ENCODE results near the gene C11orf54. TPM values are rescaled to one million over a fixed set of nuclear protein-coding genes. Genes with fewer than 3 reads are reported as not detected.
"Not testable (repeated sequence)": the region's sequence is repeated elsewhere in the genome, so short reads cannot be mapped to it uniquely, and the experiment has no call there.

Gene C11orf54
- total RNA-seq, 1 experiment from 2014 or later = 17.1 TPM

- intact Hi-C loops (cut with micrococcal nuclease; ENCODE audit: unreplicated experiment) = no loop called here
- H3K4me1 Mint-ChIP-seq (ENCODE audit: low read depth, unreplicated experiment) = no peaks in the 10 kb centered on the region
- H3K36me3 Mint-ChIP-seq (ENCODE audit: insufficient read depth, unreplicated experiment) = peaks cover 4% of the 10 kb centered on the region
- no peak for TF ChIP-seq CTCF (IDR thresholded peaks at IDR 0.05; ENCODE audit: unreplicated experiment)
- DNase-seq = no peak
- H3K27ac Mint-ChIP-seq (ENCODE audit: unreplicated experiment) = no peak overlapping the region
- no peaks in the 10 kb centered on the region for H3K27me3 Mint-ChIP-seq (ENCODE audit: unreplicated experiment)
- no peaks in the 10 kb centered on the region for H3K9me3 Mint-ChIP-seq (ENCODE audit: low read depth, unreplicated experiment)
- no TSS peak for BruUV-seq (replicated peaks)
- H3K4me3 Mint-ChIP-seq (ENCODE audit: low read depth, unreplicated experiment) = no peak overlapping the region
- CTCF ChIA-PET = no interaction called here
Measured at GRCh38 chr11:93757301-93757700, 15.8 kb downstream of the C11orf54 start.

GRCh38 chr11:93757924-93758865 is 16.7 kb downstream of the C11orf54 start:
- no peak for TF ChIP-seq CTCF (IDR thresholded peaks at IDR 0.05; ENCODE audit: unreplicated experiment)
- Mint-ChIP-seq H3K9me3 (ENCODE audit: low read depth, unreplicated experiment) (no peaks in the 10 kb centered on the region), H3K27ac (ENCODE audit: unreplicated experiment) (no peak overlapping the region), H3K27me3 (ENCODE audit: unreplicated experiment) (no peaks in the 10 kb centered on the region), H3K36me3 (ENCODE audit: insufficient read depth, unreplicated experiment) (peaks cover 4% of the 10 kb centered on the region), H3K4me1 (ENCODE audit: low read depth, unreplicated experiment) (no peaks in the 10 kb centered on the region), H3K4me3 (ENCODE audit: low read depth, unreplicated experiment) (no peak overlapping the region)
- CTCF ChIA-PET = no interaction called here
- no TSS peak for BruUV-seq (replicated peaks)
- DNase-seq = no peak
- intact Hi-C loops (cut with micrococcal nuclease; ENCODE audit: unreplicated experiment) = no loop called here

- DNase-seq; H3K27ac Mint-ChIP-seq (ENCODE audit: unreplicated experiment); H3K9me3 Mint-ChIP-seq (ENCODE audit: low read depth, unreplicated experiment); H3K4me1 Mint-ChIP-seq (ENCODE audit: low read depth, unreplicated experiment); intact Hi-C loops (cut with micrococcal nuclease; ENCODE audit: unreplicated experiment); H3K36me3 Mint-ChIP-seq (ENCODE audit: insufficient read depth, unreplicated experiment); H3K4me3 Mint-ChIP-seq (ENCODE audit: low read depth, unreplicated experiment); CTCF ChIA-PET; BruUV-seq (replicated peaks); H3K27me3 Mint-ChIP-seq (ENCODE audit: unreplicated experiment): not testable (repeated sequence)
Measured at GRCh38 chr11:93759123-93759522, 17.7 kb downstream of the C11orf54 start.

GRCh38 chr11:93761910-93762309 is 20.4 kb downstream of the C11orf54 start:
- Mint-ChIP-seq H3K9me3 (ENCODE audit: low read depth, unreplicated experiment) (peaks cover under 1% of the 10 kb centered on the region), H3K27me3 (ENCODE audit: unreplicated experiment) (no peaks in the 10 kb centered on the region), H3K27ac (ENCODE audit: unreplicated experiment) (no peak overlapping the region), H3K4me3 (ENCODE audit: low read depth, unreplicated experiment) (no peak overlapping the region), H3K36me3 (ENCODE audit: insufficient read depth, unreplicated experiment) (peaks cover 8% of the 10 kb centered on the region), H3K4me1 (ENCODE audit: low read depth, unreplicated experiment) (no peaks in the 10 kb centered on the region)
- intact Hi-C loops (cut with micrococcal nuclease; ENCODE audit: unreplicated experiment) = no loop called here
- DNase-seq = no peak
- BruUV-seq (replicated peaks) = no TSS peak
- TF ChIP-seq CTCF (IDR thresholded peaks at IDR 0.05; ENCODE audit: unreplicated experiment) = no peak
- CTCF ChIA-PET = no interaction called here

GRCh38 chr11:93765551-93765950 is 24.1 kb downstream of the C11orf54 start:
- CTCF ChIA-PET = no interaction called here
- peaks cover 2% of the 10 kb centered on the region for H3K9me3 Mint-ChIP-seq (ENCODE audit: low read depth, unreplicated experiment)
- no peak overlapping the region for H3K27ac Mint-ChIP-seq (ENCODE audit: unreplicated experiment)
- DNase-seq = no peak
- no peaks in the 10 kb centered on the region for H3K4me1 Mint-ChIP-seq (ENCODE audit: low read depth, unreplicated experiment)
- TF ChIP-seq CTCF (IDR thresholded peaks at IDR 0.05; ENCODE audit: unreplicated experiment) = no peak
- intact Hi-C loops (cut with micrococcal nuclease; ENCODE audit: unreplicated experiment) = no loop called here
- peaks cover 8% of the 10 kb centered on the region for H3K36me3 Mint-ChIP-seq (ENCODE audit: insufficient read depth, unreplicated experiment)
- H3K27me3 Mint-ChIP-seq (ENCODE audit: unreplicated experiment) = no peaks in the 10 kb centered on the region
- BruUV-seq (replicated peaks) = no TSS peak
- no peak overlapping the region for H3K4me3 Mint-ChIP-seq (ENCODE audit: low read depth, unreplicated experiment)
